Activated naive CD8-positive, alpha-beta T cell treated with anti-CD3 and anti-CD28 coated beads, Interleukin-2, amount 10 ng/mL, durations not matched to agents 7 days and 5 days (primary cell): ENCODE data around the gene MAPK1. TPM values are rescaled to one million over a fixed set of nuclear protein-coding genes. Genes with fewer than 3 reads are reported as not detected.
"Not testable (repeated sequence)": the region's sequence is repeated elsewhere in the genome, so short reads cannot be mapped to it uniquely, and the experiment has no call there.

Experiments used
- ATAC-seq: fragments of 150-1000 bp; cut with Tn5 transposase; one replicate; pipeline ENCODE4 v1.10.0; 2021; ENCODE audit warnings: low read depth, moderate library complexity
- POLR2A ChIA-PET: fragments of 350-600 bp; sonication (Branson Sonifier 250); formaldehyde crosslinking; loops from one replicate; lab custom pipeline; 2021; ENCODE audit warnings: antibody characterized with exemption; lab: Charles Lee
- DNase-seq: peaks from one replicate; pipeline ENCODE4 v3.0.0; 2021
- H3K27ac Mint-ChIP-seq: one replicate; pipeline ENCODE4 v1.8.0; 2022; ENCODE audit warnings: mild to moderate bottlenecking, mixed read lengths
- H3K27me3 Mint-ChIP-seq: one replicate; pipeline ENCODE4 v1.8.0; 2022; ENCODE audit warnings: mild to moderate bottlenecking, moderate library complexity, mixed read lengths
- H3K36me3 Mint-ChIP-seq: one replicate; pipeline ENCODE4 v1.8.0; 2021; ENCODE audit warnings: mild to moderate bottlenecking, mixed read lengths
- H3K4me1 Mint-ChIP-seq: one replicate; pipeline ENCODE4 v1.8.0; 2021; ENCODE audit warnings: mixed read lengths
- H3K4me3 Mint-ChIP-seq: one replicate; pipeline ENCODE4 v1.8.0; 2022; ENCODE audit warnings: mild to moderate bottlenecking, moderate library complexity, mixed read lengths
- H3K9me3 Mint-ChIP-seq: one replicate; pipeline ENCODE4 v1.8.0; 2021; ENCODE audit warnings: mixed read lengths
- total RNA-seq, 2 experiments: library from RNA; stranded (reverse); gene quantifications; one replicate each; pipeline ENCODE4 v1.2.3, GENCODE V29; 2021

Gene MAPK1
- total RNA-seq, 2 experiments from 2014 or later, result 126 to 131 TPM

- ATAC-seq (no peak), DNase-seq (no peak)
- POLR2A ChIA-PET, result interaction anchor here (0.6 kb wide), 1 partner anchor 10 kb away, joined by 3 read pairs; no protein-coding TSS in a partner anchor
- H3K27me3 Mint-ChIP-seq, result no peaks in the 10 kb centered on the region
- H3K9me3 Mint-ChIP-seq, result no peaks in the 10 kb centered on the region
- no peak overlapping the region for H3K4me3 Mint-ChIP-seq
- H3K27ac Mint-ChIP-seq, result no peak overlapping the region
- peaks cover 3% of the 10 kb centered on the region for H3K36me3 Mint-ChIP-seq
- H3K4me1 Mint-ChIP-seq, result peaks cover 27% of the 10 kb centered on the region
These were observed 32.6 kb downstream of the MAPK1 start for GRCh38 chr22:21834869-21835268.

GRCh38 chr22:21832291-21833290 lies 34.9 kb downstream of the MAPK1 start:
- Mint-ChIP-seq H3K9me3 (no peaks in the 10 kb centered on the region), H3K4me1 (peaks cover 28% of the 10 kb centered on the region), H3K36me3 (peaks cover 1% of the 10 kb centered on the region), H3K27ac (peak overlapping the region; percentile 59), H3K4me3 (no peak overlapping the region), H3K27me3 (no peaks in the 10 kb centered on the region)
- DNase-seq (no peak), ATAC-seq (no peak)
- POLR2A ChIA-PET, result interaction anchor here (1.1 kb wide), 1 partner anchor 35 kb away, joined by 3 read pairs; the partner anchor contains the start of gene MAPK1

GRCh38 chr22:21829523-21829922 lies 37.9 kb downstream of the MAPK1 start:
- H3K9me3 Mint-ChIP-seq, result no peaks in the 10 kb centered on the region
- POLR2A ChIA-PET, result interaction anchor here (0.6 kb wide), 1 partner anchor 13 kb away, joined by 3 read pairs; no protein-coding TSS in a partner anchor
- H3K36me3 Mint-ChIP-seq, result peaks cover 1% of the 10 kb centered on the region
- no peak overlapping the region for H3K27ac Mint-ChIP-seq
- H3K4me3 Mint-ChIP-seq, result no peak overlapping the region
- DNase-seq (no peak), ATAC-seq (no peak)
- H3K4me1 Mint-ChIP-seq, result peaks cover 23% of the 10 kb centered on the region
- no peaks in the 10 kb centered on the region for H3K27me3 Mint-ChIP-seq

GRCh38 chr22:21828268-21828638 lies 39.2 kb downstream of the MAPK1 start:
- H3K36me3 Mint-ChIP-seq, result peaks cover 1% of the 10 kb centered on the region
- H3K4me1 Mint-ChIP-seq, result peaks cover 22% of the 10 kb centered on the region
- POLR2A ChIA-PET, result no interaction called here
- ATAC-seq (no peak), DNase-seq (no peak)
- H3K4me3 Mint-ChIP-seq, result no peak overlapping the region
- no peak overlapping the region for H3K27ac Mint-ChIP-seq
- no peaks in the 10 kb centered on the region for H3K9me3 Mint-ChIP-seq
- H3K27me3 Mint-ChIP-seq, result no peaks in the 10 kb centered on the region

GRCh38 chr22:21827628-21828267 lies 39.7 kb downstream of the MAPK1 start:
- POLR2A ChIA-PET, result no interaction called here
- no peak for DNase-seq
- no peak for ATAC-seq
- Mint-ChIP-seq H3K9me3 (no peaks in the 10 kb centered on the region), H3K4me1 (peaks cover 18% of the 10 kb centered on the region), H3K27me3 (no peaks in the 10 kb centered on the region), H3K36me3 (peaks cover 1% of the 10 kb centered on the region), H3K27ac (no peak overlapping the region), H3K4me3 (no peak overlapping the region)

- no peaks in the 10 kb centered on the region for H3K9me3 Mint-ChIP-seq
- POLR2A ChIA-PET, result no interaction called here
- ATAC-seq, result no peak
- H3K27me3 Mint-ChIP-seq, result no peaks in the 10 kb centered on the region
- peaks cover 19% of the 10 kb centered on the region for H3K4me1 Mint-ChIP-seq
- no peak for DNase-seq
- peaks cover 4% of the 10 kb centered on the region for H3K36me3 Mint-ChIP-seq
- H3K4me3 Mint-ChIP-seq, result no peak overlapping the region
- no peak overlapping the region for H3K27ac Mint-ChIP-seq
These were observed 41.2 kb downstream of the MAPK1 start for GRCh38 chr22:21826204-21826603.

GRCh38 chr22:21824962-21825361 lies 42.5 kb downstream of the MAPK1 start:
- H3K4me3 Mint-ChIP-seq, H3K36me3 Mint-ChIP-seq, POLR2A ChIA-PET, H3K27me3 Mint-ChIP-seq, ATAC-seq, H3K27ac Mint-ChIP-seq, DNase-seq, H3K9me3 Mint-ChIP-seq: not testable (repeated sequence)
- peaks cover 22% of the 10 kb centered on the region for H3K4me1 Mint-ChIP-seq

GRCh38 chr22:21824445-21824912 lies 43.0 kb downstream of the MAPK1 start:
- POLR2A ChIA-PET, result no interaction called here
- Mint-ChIP-seq H3K4me3 (no peak overlapping the region), H3K27ac (no peak overlapping the region), H3K27me3 (no peaks in the 10 kb centered on the region), H3K9me3 (no peaks in the 10 kb centered on the region), H3K36me3 (peaks cover 4% of the 10 kb centered on the region), H3K4me1 (peaks cover 21% of the 10 kb centered on the region)
- no peak for ATAC-seq
- DNase-seq, result no peak

GRCh38 chr22:21823740-21824444 lies 43.6 kb downstream of the MAPK1 start:
- Mint-ChIP-seq H3K36me3 (peaks cover 4% of the 10 kb centered on the region), H3K27ac (no peak overlapping the region), H3K9me3 (no peaks in the 10 kb centered on the region), H3K4me1 (peaks cover 23% of the 10 kb centered on the region), H3K4me3 (no peak overlapping the region), H3K27me3 (no peaks in the 10 kb centered on the region)
- DNase-seq (no peak), ATAC-seq (no peak)
- POLR2A ChIA-PET, result no interaction called here

- Mint-ChIP-seq H3K36me3 (peaks cover 9% of the 10 kb centered on the region), H3K4me1 (peaks cover 36% of the 10 kb centered on the region), H3K27ac (no peak overlapping the region), H3K4me3 (no peak overlapping the region), H3K27me3 (no peaks in the 10 kb centered on the region), H3K9me3 (no peaks in the 10 kb centered on the region)
- ATAC-seq (no peak), DNase-seq (no peak)
- POLR2A ChIA-PET, result interaction anchor here (0.6 to 0.8 kb wide), 3 partner anchors 47 to 91 kb away, joined by 3 read pairs; no protein-coding TSS in a partner anchor
These were observed 48.2 kb downstream of the MAPK1 start for GRCh38 chr22:21819183-21819770.

GRCh38 chr22:21818487-21819182 lies 48.8 kb downstream of the MAPK1 start:
- H3K4me3 Mint-ChIP-seq, result no peak overlapping the region
- DNase-seq, result no peak

GRCh38 chr22:21817497-21817853 lies 50.0 kb downstream of the MAPK1 start:
- POLR2A ChIA-PET, H3K27me3 Mint-ChIP-seq, H3K9me3 Mint-ChIP-seq, DNase-seq, ATAC-seq: not testable (repeated sequence)
- Mint-ChIP-seq H3K4me1 (peaks cover 36% of the 10 kb centered on the region), H3K4me3 (peak overlapping the region; percentile 68), H3K27ac (peak overlapping the region; percentile 87), H3K36me3 (peaks cover 11% of the 10 kb centered on the region)

More at GRCh38 chr22:21818487-21819182, 48.8 kb downstream of the MAPK1 start:
- Mint-ChIP-seq H3K36me3 (peaks cover 12% of the 10 kb centered on the region), H3K9me3 (no peaks in the 10 kb centered on the region), H3K27me3 (no peaks in the 10 kb centered on the region), H3K4me1 (peaks cover 36% of the 10 kb centered on the region), H3K27ac (peak overlapping the region; percentile 36)
- POLR2A ChIA-PET, result interaction anchor here (0.6 to 0.8 kb wide), 2 partner anchors 52 to 90 kb away, joined by 3 read pairs; no protein-coding TSS in a partner anchor
- no peak for ATAC-seq
